Activated CD8-positive, alpha-beta T cell treated with anti-CD3 and anti-CD28 coated beads for 36 hours (primary cell): ENCODE measurements around the gene NUDT11. TPM values are rescaled to one million over a fixed set of nuclear protein-coding genes. Genes with fewer than 3 reads are reported as not detected.

Experiments
- total RNA-seq, 2 experiments: library from RNA; stranded (reverse); gene quantifications; one replicate each; pipeline ENCODE4 v1.2.3, GENCODE V29; 2021

Gene NUDT11
- total RNA-seq, 2 experiments from 2014 or later: 1.8 to 2.5 TPM

Other genes starting within 250 kb of the NUDT11 start
- gene NUDT10, start 163.8 kb downstream of the NUDT11 start, total RNA-seq: 1 to 10 TPM; 3.5 to 4.9 TPM
- under 1 TPM; 0.25 to 0.27 TPM for gene CENPVL3, start 122.3 kb upstream of the NUDT11 start, total RNA-seq
- not detected for gene CENPVL2, start 186.2 kb upstream of the NUDT11 start, total RNA-seq
- not detected for gene CENPVL1, start 213.9 kb upstream of the NUDT11 start, total RNA-seq
- gene GSPT2, start 246.8 kb upstream of the NUDT11 start, total RNA-seq: 10 to 100 TPM in 1 of 2 experiments, 1 to 10 TPM in 1; 9.7 to 10.0 TPM